GM23338 (cell line): ENCODE measurements around the gene PER1. TPM values are rescaled to one million over a fixed set of nuclear protein-coding genes. Genes with fewer than 3 reads are reported as not detected.
A peak's percentile ranks its signal among the peaks of the same experiment; 100 is the strongest.

Experiments
- ATAC-seq: fragments of 200-7000 bp; cut with Tn5 transposase; 3 replicates; pipeline ENCODE4 v1.9.1; 2020
- DNase-seq: peaks from one replicate; pipeline ENCODE4 v3.0.0-alpha.2; 2015; ENCODE audit warnings: low spot score
- H2AFZ ChIP-seq: fragments of 200-600 bp; sonication (generic); 2 replicates; pipeline ENCODE4 v1.8.0; 2016; ENCODE audit warnings: antibody characterized with exemption, mild to moderate bottlenecking, moderate library complexity
- H3F3A ChIP-seq: fragments of 200-600 bp; sonication (generic); replicated peaks from 2 replicates; pipeline ENCODE4 v1.8.0; 2017; ENCODE audit warnings: antibody characterized with exemption, mixed run types, low read depth
- H3K27ac ChIP-seq: fragments of 200-600 bp; sonication (generic); 2 replicates; pipeline ENCODE4 v1.6.1; 2016; ENCODE audit warnings: low read depth
- H3K27me3 ChIP-seq: fragments of 200-600 bp; sonication (generic); 2 replicates; pipeline ENCODE4 v1.8.0; 2016; ENCODE audit warnings: mild to moderate bottlenecking, mixed run types, moderate library complexity; ENCODE audit not compliant: insufficient read depth
- H3K36me3 ChIP-seq: fragments of 200-600 bp; sonication (generic); 2 replicates; pipeline ENCODE4 v1.8.0; 2016; ENCODE audit warnings: mild to moderate bottlenecking; ENCODE audit not compliant: insufficient read depth
- H3K4me1 ChIP-seq: fragments of 200-600 bp; sonication (generic); 2 replicates; pipeline ENCODE4 v1.8.0; 2016; ENCODE audit warnings: mild to moderate bottlenecking, moderate library complexity; ENCODE audit not compliant: insufficient read depth
- H3K4me2 ChIP-seq: fragments of 200-600 bp; sonication (generic); 2 replicates; pipeline ENCODE4 v1.7.1; 2017; ENCODE audit warnings: mixed run types
- H3K4me3 ChIP-seq: fragments of 200-600 bp; sonication (generic); 2 replicates; pipeline ENCODE4 v1.6.1; 2016; ENCODE audit warnings: mixed run types
- H3K79me2 ChIP-seq: fragments of 200-600 bp; sonication (generic); replicated peaks from 2 replicates; pipeline ENCODE4 v1.8.0; 2017; ENCODE audit warnings: mild to moderate bottlenecking; ENCODE audit not compliant: insufficient read depth
- H3K9me2 ChIP-seq: fragments of 200-600 bp; sonication (generic); 2 replicates; pipeline ENCODE4 v1.8.0; 2017; ENCODE audit not compliant: insufficient read depth
- H4K20me1 ChIP-seq: fragments of 200-600 bp; sonication (generic); replicated peaks from 2 replicates; pipeline ENCODE4 v1.8.0; 2017; ENCODE audit warnings: mild to moderate bottlenecking; ENCODE audit not compliant: insufficient read depth
- H3K27ac Mint-ChIP-seq: 2 replicates; pipeline ENCODE4 v1.8.0; 2020; ENCODE audit warnings: inconsistent platforms, mild to moderate bottlenecking, moderate library complexity, mixed read lengths
- H3K27me3 Mint-ChIP-seq: 3 replicates; pipeline ENCODE4 v1.8.0; 2022; ENCODE audit warnings: low read depth, mild to moderate bottlenecking, moderate library complexity, mixed read lengths, inconsistent platforms; ENCODE audit not compliant: insufficient read depth, poor library complexity
- H3K36me3 Mint-ChIP-seq: 3 replicates; pipeline ENCODE4 v1.8.0; 2021; ENCODE audit warnings: low read depth, mild to moderate bottlenecking, inconsistent platforms, moderate library complexity, mixed read lengths
- H3K4me1 Mint-ChIP-seq: 3 replicates; pipeline ENCODE4 v1.8.0; 2020; ENCODE audit warnings: mild to moderate bottlenecking, inconsistent platforms, mixed read lengths
- H3K4me3 Mint-ChIP-seq: 3 replicates; pipeline ENCODE4 v1.8.0; 2021; ENCODE audit warnings: moderate library complexity, mild to moderate bottlenecking, inconsistent platforms, mixed read lengths
- H3K9me3 Mint-ChIP-seq: 3 replicates; pipeline ENCODE4 v1.8.0; 2020; ENCODE audit warnings: moderate library complexity, mild to moderate bottlenecking, inconsistent platforms, mixed read lengths
- CREB1 ChIP-seq: fragments of 250-450 bp; sonication (Bioruptor Pico); IDR thresholded peaks from 2 replicates; pipeline ENCODE4 v1.5.0; 2020; ENCODE audit warnings: low read depth, mild to moderate bottlenecking, moderate library complexity
- CTCF ChIP-seq, 2 experiments: fragments of 200-600 bp in 1 of 2; sonication (generic) in 1 of 2; conservative IDR thresholded peaks; 2 replicates each; pipeline versions ENCODE4 v1.5.1 to v1.6.1; 2016 to 2017; ENCODE audit warnings: antibody characterized with exemption in 2 of 2, low read depth in 2 of 2, mild to moderate bottlenecking in 2 of 2, moderate library complexity in 1 of 2
- ETS1 ChIP-seq: IDR thresholded peaks from 2 replicates; pipeline ENCODE4 v1.6.1; 2016; ENCODE audit warnings: antibody characterized with exemption
- EZH2 ChIP-seq: fragments of 200-600 bp; sonication (generic); IDR thresholded peaks from one replicate; pipeline ENCODE4 v1.8.0; 2017; ENCODE audit warnings: antibody characterized with exemption, mild to moderate bottlenecking, low read depth; ENCODE audit not compliant: unreplicated experiment
- EZH2phosphoT487 ChIP-seq: fragments of 200-600 bp; sonication (generic); IDR thresholded peaks from one replicate; pipeline ENCODE4 v1.8.1; 2018; ENCODE audit warnings: antibody characterized with exemption; ENCODE audit not compliant: unreplicated experiment
- JUNB ChIP-seq: IDR thresholded peaks from one replicate; pipeline ENCODE4 v1.6.1; 2016; ENCODE audit warnings: antibody characterized with exemption; ENCODE audit not compliant: unreplicated experiment
- NANOG ChIP-seq: IDR thresholded peaks from 2 replicates; pipeline ENCODE4 v1.6.1; 2016; ENCODE audit warnings: antibody characterized with exemption, borderline replicate concordance
- POLR2AphosphoS5 ChIP-seq: IDR thresholded peaks from 2 replicates; pipeline ENCODE4 v1.6.1; 2016; ENCODE audit warnings: antibody characterized with exemption, low read depth
- REST ChIP-seq: IDR thresholded peaks from one replicate; pipeline ENCODE4 v1.6.1; 2018; ENCODE audit warnings: antibody characterized with exemption; ENCODE audit not compliant: unreplicated experiment
- STAT1 ChIP-seq: IDR thresholded peaks from one replicate; pipeline ENCODE4 v1.6.1; 2016; ENCODE audit warnings: antibody characterized with exemption; ENCODE audit not compliant: unreplicated experiment
- ZNF114 ChIP-seq: fragments of 250-450 bp; sonication (Bioruptor Pico); IDR thresholded peaks from 2 replicates; pipeline ENCODE4 v1.5.0; 2020; ENCODE audit warnings: mild to moderate bottlenecking, moderate library complexity
- ZNF331 ChIP-seq: fragments of 250-450 bp; sonication (Bioruptor Pico); IDR thresholded peaks from 2 replicates; pipeline ENCODE4 v1.5.0; 2020; ENCODE audit warnings: low read depth, mild to moderate bottlenecking, moderate library complexity
- ZNF462 ChIP-seq: fragments of 250-450 bp; sonication (Bioruptor Pico); IDR thresholded peaks from 2 replicates; pipeline ENCODE4 v1.5.0; 2020; ENCODE audit warnings: mild to moderate bottlenecking, moderate library complexity
- polyA plus RNA-seq: library from polyadenylated mRNA; unstranded; fragments of >200 nt; fragmentation: Nextera tagmentation; extraction: Ambion mirVana; gene quantifications from 2 replicates; pipeline ENCODE4 v1.2.1, GENCODE V29; 2016
- total RNA-seq: library from RNA; depleted of rRNA; stranded (reverse); fragments of >200 nt; shearing (Covaris generic); gene quantifications from 2 replicates; pipeline ENCODE4 v1.2.3, GENCODE V29; 2014

The PER1 gene
- total and polyA plus RNA-seq, 2 experiments from 2014 or later, result 12.2 to 36.1 TPM

- H3K9me3 Mint-ChIP-seq, result no peaks in the 10 kb centered on the region; the same call in 2 of the 3 replicates
- no peak for ATAC-seq
- H3F3A ChIP-seq, result peaks cover 26% of the 10 kb centered on the region; the same call in 1 of the 2 replicates
These were observed 6.8 kb upstream of the PER1 start for GRCh38 chr17:8159032-8159400.

More at GRCh38 chr17:8159032-8159400, 6.8 kb upstream of the PER1 start:
- H2AFZ ChIP-seq, result no peak overlapping the region
- H3K4me1 ChIP-seq, result peaks cover 28% of the 10 kb centered on the region
- no peak overlapping the region for H3K27ac ChIP-seq
- DNase-seq, result no peak
- Mint-ChIP-seq H3K4me1 (peaks cover 30% of the 10 kb centered on the region), H3K27me3 (peaks cover 31% of the 10 kb centered on the region), H3K36me3 (peaks cover 26% of the 10 kb centered on the region), H3K27ac (no peak overlapping the region), H3K4me3 (peak overlapping the region; percentile 32; the same call in 1 of the 3 replicates)
- H3K36me3 ChIP-seq, result peaks cover 5% of the 10 kb centered on the region; the same call in 1 of the 2 replicates
- no peak overlapping the region for H3K4me2 ChIP-seq
- no peaks in the 10 kb centered on the region for H3K27me3 ChIP-seq
- TF ChIP-seq CREB1 (CRISPR knock-in tag), result no peak
- no peak for TF ChIP-seq EZH2phosphoT487
- TF ChIP-seq CTCF (conservative IDR thresholded peaks at IDR 0.05; ENCODE audit: low read depth in 2 of 2), result no peak
- no peak for TF ChIP-seq ZNF331 (CRISPR knock-in tag)
- TF ChIP-seq ZNF114 (CRISPR knock-in tag), result no peak
- no peak for TF ChIP-seq ZNF462 (CRISPR knock-in tag)
- no peak for TF ChIP-seq NANOG
- TF ChIP-seq STAT1, result no peak
- TF ChIP-seq JUNB, result no peak
- no peak for TF ChIP-seq ETS1
- no peak for TF ChIP-seq POLR2AphosphoS5
- TF ChIP-seq REST, result no peak
- no peak for TF ChIP-seq EZH2
- peaks cover 14% of the 10 kb centered on the region; the same call in 1 of the 2 replicates for H3K79me2 ChIP-seq
- no peaks in the 10 kb centered on the region for H3K9me2 ChIP-seq
- peaks cover 5% of the 10 kb centered on the region for H4K20me1 ChIP-seq
- no peak overlapping the region for H3K4me3 ChIP-seq
